SKM-1 (cell line): ENCODE results near the gene CNTN3.

Source experiments
- DNase-seq: peaks from one replicate; lab custom pipeline; 2025; ENCODE audit not compliant: unreplicated experiment; lab: John Stamatoyannopoulos, UW

Gene CNTN3

GRCh38 chr3:74613060-74613459, 1.4 kb downstream of the CNTN3 start:
- DNase-seq = no peak

GRCh38 chr3:74611206-74611605, 3.3 kb downstream of the CNTN3 start:
- no peak for DNase-seq

GRCh38 chr3:74607803-74608202, 6.7 kb downstream of the CNTN3 start:
- peak; percentile 59 for DNase-seq

GRCh38 chr3:74606996-74607395, 7.5 kb downstream of the CNTN3 start:
- no peak for DNase-seq

- DNase-seq = no peak
Observed at GRCh38 chr3:74605437-74605836, 9.0 kb downstream of the CNTN3 start.

- no peak for DNase-seq
Observed at GRCh38 chr3:74603292-74603691, 11.2 kb downstream of the CNTN3 start.

- DNase-seq = no peak
Observed at GRCh38 chr3:74602471-74602870, 12.0 kb downstream of the CNTN3 start.

GRCh38 chr3:74601793-74602192, 12.7 kb downstream of the CNTN3 start:
- DNase-seq = no peak

- no peak for DNase-seq
Observed at GRCh38 chr3:74599564-74599963, 14.9 kb downstream of the CNTN3 start.

GRCh38 chr3:74593152-74593551, 21.3 kb downstream of the CNTN3 start:
- no peak for DNase-seq

- DNase-seq = peak; percentile 49
Observed at GRCh38 chr3:74592359-74592758, 22.1 kb downstream of the CNTN3 start.

- no peak for DNase-seq
Observed at GRCh38 chr3:74591946-74592345, 22.5 kb downstream of the CNTN3 start.

- DNase-seq = no peak
Observed at GRCh38 chr3:74591342-74591741, 23.1 kb downstream of the CNTN3 start.

- no peak for DNase-seq
Observed at GRCh38 chr3:74590620-74591262, 23.7 kb downstream of the CNTN3 start.

- DNase-seq = no peak
Observed at GRCh38 chr3:74584782-74585181, 29.7 kb downstream of the CNTN3 start.

GRCh38 chr3:74582982-74583381, 31.5 kb downstream of the CNTN3 start:
- DNase-seq = no peak

GRCh38 chr3:74575857-74576256, 38.6 kb downstream of the CNTN3 start:
- no peak for DNase-seq

GRCh38 chr3:74571118-74571517, 43.3 kb downstream of the CNTN3 start:
- DNase-seq = no peak
